Mesenteric fat pad (tissue), 1 donor: Measurements from ENCODE around the gene SLFN14. TPM values are rescaled to one million over a fixed set of nuclear protein-coding genes. Genes with fewer than 3 reads are reported as not detected.
"Not testable (repeated sequence)": the region's sequence is repeated elsewhere in the genome, so short reads cannot be mapped to it uniquely, and the experiment has no call there.

Source experiments
- DNase-seq: peaks from one replicate; pipeline ENCODE4 v3.0.0-alpha.2; 2020; ENCODE audit warnings: low spot score
- total RNA-seq: library from RNA; stranded (reverse); fragmentation: NEBNext Ultra II Directional; extraction: Animal tissue kit (Norgen Biotek cat#: 25700); gene quantifications from one replicate; pipeline ENCODE4 v1.2.1, GENCODE V29; 2021
- donor health status: DM: yes; HTN: yes; CAD: no.

SLFN14 gene
- total RNA-seq, 1 donor from 2014 or later, result not detected

- not testable (repeated sequence) for DNase-seq
Measured at GRCh38 chr17:35521654-35522256, 38.9 kb downstream of the SLFN14 start.

- DNase-seq, result no peak
Measured at GRCh38 chr17:35521150-35521549, 39.5 kb downstream of the SLFN14 start.

GRCh38 chr17:35519906-35520442 is 40.6 kb downstream of the SLFN14 start:
- DNase-seq, result no peak

- DNase-seq, result no peak
Measured at GRCh38 chr17:35519439-35519838, 41.2 kb downstream of the SLFN14 start.

- DNase-seq, result not testable (repeated sequence)
Measured at GRCh38 chr17:35518431-35518830, 42.2 kb downstream of the SLFN14 start.

DNA sequence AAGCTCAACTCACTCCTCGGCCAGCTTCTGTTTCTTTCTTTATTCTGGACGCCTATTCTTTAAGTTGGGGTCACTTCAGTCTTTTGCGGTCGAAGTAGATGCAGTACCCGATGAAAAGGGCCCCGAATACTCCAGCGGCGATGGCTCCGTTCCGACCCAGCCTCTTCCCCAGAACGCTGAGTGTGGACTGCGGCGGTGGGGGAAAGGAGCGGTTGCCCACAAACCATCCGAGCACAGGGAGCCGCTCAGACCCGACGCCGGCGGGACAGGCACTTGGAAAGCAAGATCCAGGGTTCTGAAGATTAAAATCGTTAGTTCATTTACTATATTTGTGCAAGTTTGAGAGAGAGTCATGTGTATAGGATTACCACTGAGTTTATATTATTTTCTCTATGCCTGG is 45.6 kb downstream of the SLFN14 start:
- DNase-seq, result no peak

DNA sequence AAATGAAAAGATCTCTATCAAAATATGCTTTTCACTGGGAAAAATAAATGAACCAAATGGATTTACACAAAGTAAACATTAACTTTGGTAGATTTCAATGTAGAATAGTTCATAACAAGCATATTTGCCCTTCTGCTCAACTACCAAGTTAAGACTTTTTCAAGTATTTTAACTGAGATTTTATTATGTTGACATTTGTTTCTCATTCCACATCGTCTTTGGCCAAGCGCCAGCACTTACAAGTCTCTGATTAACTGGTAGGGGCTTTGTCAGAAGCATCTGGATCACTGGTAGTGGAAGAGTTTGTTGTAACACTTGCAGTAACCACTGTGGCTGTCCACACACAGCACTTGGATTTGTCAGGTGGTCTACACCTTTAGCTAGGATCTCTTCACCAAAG is 46.1 kb downstream of the SLFN14 start:
- no peak for DNase-seq

Other genes with a start within 250 kb of the SLFN14 start
- 54.7 TPM for gene SLFN11, start 187.2 kb downstream of the SLFN14 start, total RNA-seq
- 17.7 TPM for gene SLFN12, start 128.3 kb downstream of the SLFN14 start, total RNA-seq
- 20.3 TPM for gene SLFN13, start 112.1 kb downstream of the SLFN14 start, total RNA-seq
- 4.7 TPM for gene SLFN12L, start 23.1 kb downstream of the SLFN14 start, total RNA-seq
- gene PEX12, start 17.8 kb upstream of the SLFN14 start, total RNA-seq, result 3.3 TPM
- gene AP2B1, start 26.5 kb upstream of the SLFN14 start, total RNA-seq, result 116 TPM
- gene RASL10B, start 170.8 kb upstream of the SLFN14 start, total RNA-seq, result 24.3 TPM
- gene GAS2L2, start 192.4 kb upstream of the SLFN14 start, total RNA-seq, result 1.2 TPM
- gene C17orf50, start 200.1 kb upstream of the SLFN14 start, total RNA-seq, result not detected
- gene MMP28, start 234.8 kb upstream of the SLFN14 start, total RNA-seq, result 51.7 TPM
- 146 TPM for gene TAF15, start 248.7 kb upstream of the SLFN14 start, total RNA-seq